Spinal cord (tissue), 10 donors: ENCODE data around the gene ADRB2. TPM values are rescaled to one million over a fixed set of nuclear protein-coding genes. Genes with fewer than 3 reads are reported as not detected.
"Not testable (repeated sequence)": the region's sequence is repeated elsewhere in the genome, so short reads cannot be mapped to it uniquely, and the experiment has no call there.

Experiments
- DNase-seq, 6 donors: peaks; one replicate each; pipeline versions ENCODE4 v3.0.0 to v3.0.0-alpha.2; 2013 to 2015; ENCODE audit warnings: low spot score in 6 of 6, low read depth in 4 of 6
- H3K27ac ChIP-seq: one replicate; pipeline ENCODE4 v1.5.1; 2013; ENCODE audit warnings: low read depth, low read length, control low read depth
- H3K27me3 ChIP-seq: one replicate; pipeline ENCODE4 v1.6.1; 2013; ENCODE audit warnings: low read length; ENCODE audit not compliant: control insufficient read depth, insufficient read depth
- H3K36me3 ChIP-seq: one replicate; pipeline ENCODE4 v1.6.1; 2013; ENCODE audit warnings: low read length; ENCODE audit not compliant: control insufficient read depth, insufficient read depth
- H3K4me1 ChIP-seq: one replicate; pipeline ENCODE4 v1.6.1; 2013; ENCODE audit warnings: low read length; ENCODE audit not compliant: control insufficient read depth, insufficient read depth
- H3K4me3 ChIP-seq: one replicate; pipeline ENCODE4 v1.5.1; 2013; ENCODE audit warnings: low read depth, low read length, control low read depth
- H3K9me3 ChIP-seq: one replicate; pipeline ENCODE4 v1.6.1; 2013; ENCODE audit warnings: low read length; ENCODE audit not compliant: control insufficient read depth, insufficient read depth
- WGBS: methylation state at CpG from one replicate; pipeline ENCODE4 v1.1.5; 2013; ENCODE audit warnings: missing lambda C conversion rate; ENCODE audit not compliant: insufficient coverage; 5-methylcytosine and 5-hydroxymethylcytosine counted together
- polyA plus RNA-seq, 2 donors: library from polyadenylated mRNA; unstranded; fragments of 120-200 nt; gene quantifications; one replicate each; pipeline ENCODE4 v1.2.1, GENCODE V29; 2013; ENCODE audit not compliant: insufficient read length in 2 of 2
- total RNA-seq, 2 donors: library from RNA; depleted of rRNA in 1 of 2; stranded (reverse); fragments of 120-200 nt in 1 of 2; fragments of >200 nt in 1 of 2; gene quantifications; one replicate each; pipeline versions ENCODE4 v1.2.3 to v1.2.4, GENCODE V29; 2013 to 2014
- donor health status: healthy.

The ADRB2 gene
- total and polyA plus RNA-seq, 4 donors: 1.9 to 5.0 (median 3.6) TPM

- no peak for DNase-seq
- no peaks in the 10 kb centered on the region for H3K9me3 ChIP-seq
- no peaks in the 10 kb centered on the region for H3K36me3 ChIP-seq
- H3K27ac ChIP-seq: no peak overlapping the region
- H3K4me3 ChIP-seq: no peak overlapping the region
- WGBS: 80% methylated on average over 1 of the region's 4 CpGs
- peaks cover 3% of the 10 kb centered on the region for H3K4me1 ChIP-seq
- no peaks in the 10 kb centered on the region for H3K27me3 ChIP-seq
Observed at GRCh38 chr5:148875205-148875875, 48.9 kb downstream of the ADRB2 start.

DNA sequence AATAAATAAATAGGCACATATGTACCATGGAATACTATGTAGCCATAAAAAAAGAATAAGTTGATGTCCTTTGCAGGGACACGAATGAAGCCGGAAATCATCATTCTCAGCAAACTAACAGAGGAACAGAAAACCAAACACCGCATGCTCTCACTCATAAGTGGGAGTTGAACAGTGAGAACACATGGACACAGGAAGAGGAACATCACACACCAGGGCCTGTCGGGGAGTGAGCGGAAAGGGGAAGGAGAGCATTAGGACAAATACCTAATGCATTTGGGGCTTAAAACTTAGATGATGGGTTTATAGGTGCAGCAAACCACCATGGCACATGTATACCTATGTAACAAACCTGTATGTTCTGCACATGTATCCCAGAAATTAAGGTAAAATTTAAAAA, 51.0 kb downstream of the ADRB2 start:
- H3K27ac ChIP-seq, H3K4me1 ChIP-seq: not testable (repeated sequence)
- WGBS: no CpG with 5 or more reads among the region's 5 CpGs

More for the DNA sequence above, 51.0 kb downstream of the ADRB2 start:
- H3K9me3 ChIP-seq, DNase-seq, H3K27me3 ChIP-seq, H3K4me3 ChIP-seq, H3K36me3 ChIP-seq: not testable (repeated sequence)

Other genes with a start within 250 kb of the ADRB2 start
- gene HTR4, start 172.1 kb upstream of the ADRB2 start, total RNA-seq: 1 to 10 TPM in 1 of 2 donors, under 1 TPM in 1; 0.94 to 6.6 TPM
- 1 to 10 TPM; 1.6 TPM for gene HTR4, start 172.1 kb upstream of the ADRB2 start, polyA plus RNA-seq
- gene SH3TC2, start 236.5 kb downstream of the ADRB2 start, total RNA-seq: 10 to 100 TPM; 14.5 to 43.7 TPM
- 1 to 10 TPM; 4.0 to 7.3 TPM for gene SH3TC2, start 236.5 kb downstream of the ADRB2 start, polyA plus RNA-seq